IMR-90 (cell line): ENCODE results near the gene EFHD2.

ENCODE experiments used
- BHLHE40 ChIP-seq: fragments of 150-350 bp; IDR thresholded peaks from 2 replicates; pipeline ENCODE4 v1.6.1; 2016; ENCODE audit warnings: mild to moderate bottlenecking, low read depth, low read length
- CEBPB ChIP-seq: IDR thresholded peaks from 2 replicates; pipeline ENCODE4 v1.6.1; 2012; ENCODE audit warnings: low read depth, low read length, improper control_type of control experiment
- MAZ ChIP-seq: IDR thresholded peaks from 2 replicates; pipeline ENCODE4 v1.6.1; 2012; ENCODE audit warnings: low read depth, mild to moderate bottlenecking, low read length, improper control_type of control experiment, moderate library complexity, borderline replicate concordance
- POLR2A ChIP-seq: IDR thresholded peaks from 2 replicates; pipeline ENCODE4 v1.6.1; 2012; ENCODE audit warnings: mild to moderate bottlenecking, low read depth, low read length
- RAD21 ChIP-seq: IDR thresholded peaks from 2 replicates; pipeline ENCODE4 v1.6.1; 2012; ENCODE audit warnings: low read length, improper control_type of control experiment
- SMC3 ChIP-seq: fragments of 150-350 bp; IDR thresholded peaks from 2 replicates; pipeline ENCODE4 v1.6.1; 2016; ENCODE audit warnings: low read depth, mild to moderate bottlenecking, antibody characterized with exemption, low read length, moderate library complexity
- TF ChIP-seq, protein P1 (sequence below): conservative IDR thresholded peaks from 2 replicates; pipeline ENCODE4 v1.5.1; 2012; ENCODE audit warnings: mild to moderate bottlenecking, low read depth, low read length, improper control_type of control experiment

DNA sequence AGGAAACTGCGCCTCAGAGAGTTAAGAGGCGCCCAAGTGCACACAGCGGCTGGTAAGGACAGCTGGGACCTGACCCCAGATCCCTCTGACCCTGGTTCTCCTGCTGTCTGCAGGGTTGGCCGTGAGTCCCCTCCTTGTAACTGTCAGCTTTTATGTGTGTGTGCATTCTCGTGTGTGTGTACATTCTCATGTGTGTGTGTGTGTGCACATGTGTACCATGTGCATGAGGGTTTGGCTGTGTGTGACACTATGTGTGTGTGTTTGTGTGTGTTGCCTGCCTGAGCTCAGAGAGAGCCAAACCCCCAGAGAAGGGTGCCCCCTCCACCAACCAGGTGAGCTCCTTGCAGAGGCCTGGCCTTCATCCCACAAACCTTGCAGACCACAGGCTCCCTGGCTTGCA, 25.9 kb upstream of the EFHD2 start:
- TF ChIP-seq, protein P1, sequence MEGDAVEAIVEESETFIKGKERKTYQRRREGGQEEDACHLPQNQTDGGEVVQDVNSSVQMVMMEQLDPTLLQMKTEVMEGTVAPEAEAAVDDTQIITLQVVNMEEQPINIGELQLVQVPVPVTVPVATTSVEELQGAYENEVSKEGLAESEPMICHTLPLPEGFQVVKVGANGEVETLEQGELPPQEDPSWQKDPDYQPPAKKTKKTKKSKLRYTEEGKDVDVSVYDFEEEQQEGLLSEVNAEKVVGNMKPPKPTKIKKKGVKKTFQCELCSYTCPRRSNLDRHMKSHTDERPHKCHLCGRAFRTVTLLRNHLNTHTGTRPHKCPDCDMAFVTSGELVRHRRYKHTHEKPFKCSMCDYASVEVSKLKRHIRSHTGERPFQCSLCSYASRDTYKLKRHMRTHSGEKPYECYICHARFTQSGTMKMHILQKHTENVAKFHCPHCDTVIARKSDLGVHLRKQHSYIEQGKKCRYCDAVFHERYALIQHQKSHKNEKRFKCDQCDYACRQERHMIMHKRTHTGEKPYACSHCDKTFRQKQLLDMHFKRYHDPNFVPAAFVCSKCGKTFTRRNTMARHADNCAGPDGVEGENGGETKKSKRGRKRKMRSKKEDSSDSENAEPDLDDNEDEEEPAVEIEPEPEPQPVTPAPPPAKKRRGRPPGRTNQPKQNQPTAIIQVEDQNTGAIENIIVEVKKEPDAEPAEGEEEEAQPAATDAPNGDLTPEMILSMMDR, result no peak
- no peak for TF ChIP-seq SMC3
- TF ChIP-seq RAD21, result no peak
- TF ChIP-seq CEBPB, result no peak
- TF ChIP-seq POLR2A, result no peak
- no peak for TF ChIP-seq MAZ
- TF ChIP-seq BHLHE40, result no peak
